Hepatocyte (in vitro differentiated cells): ENCODE measurements around the gene HKDC1.

ENCODE experiments used
- EZH2 ChIP-seq: fragments of 200-600 bp; sonication (generic); IDR thresholded peaks from 2 replicates; pipeline ENCODE4 v1.6.1; 2016; ENCODE audit warnings: antibody characterized with exemption, mild to moderate bottlenecking, borderline replicate concordance
- EZH2phosphoT487 ChIP-seq: fragments of 200-600 bp; sonication (generic); IDR thresholded peaks from one replicate; pipeline ENCODE4 v1.6.1; 2018; ENCODE audit warnings: antibody characterized with exemption, mild to moderate bottlenecking, low read depth, moderate library complexity; ENCODE audit not compliant: unreplicated experiment, severe bottlenecking
- TF ChIP-seq, protein P1 (sequence below): fragments of 200-600 bp; sonication (generic); IDR thresholded peaks from 2 replicates; pipeline ENCODE4 v1.5.1; 2016; ENCODE audit warnings: antibody characterized with exemption, mild to moderate bottlenecking; ENCODE audit not compliant: poor library complexity

DNA sequence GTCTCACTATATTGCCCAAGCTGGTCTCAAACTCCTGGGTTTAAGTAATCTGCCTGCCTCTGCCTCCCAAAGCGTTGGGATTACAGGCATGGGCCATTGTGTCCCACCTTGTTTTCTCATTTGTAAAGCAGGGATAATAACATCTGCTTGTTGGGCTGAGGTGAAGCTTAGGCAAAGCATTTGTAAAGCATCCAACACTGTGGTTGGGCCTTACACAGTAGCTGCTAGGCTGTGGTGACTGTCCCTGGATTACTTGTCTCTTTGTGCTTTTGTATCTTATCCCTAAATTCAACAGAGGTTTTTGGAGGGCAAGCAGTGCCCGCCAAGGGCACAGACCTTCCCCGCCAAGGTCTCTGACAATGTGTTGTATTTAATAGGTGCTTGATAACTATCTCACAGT lies 14.3 kb downstream of the HKDC1 start:
- TF ChIP-seq, protein P1, sequence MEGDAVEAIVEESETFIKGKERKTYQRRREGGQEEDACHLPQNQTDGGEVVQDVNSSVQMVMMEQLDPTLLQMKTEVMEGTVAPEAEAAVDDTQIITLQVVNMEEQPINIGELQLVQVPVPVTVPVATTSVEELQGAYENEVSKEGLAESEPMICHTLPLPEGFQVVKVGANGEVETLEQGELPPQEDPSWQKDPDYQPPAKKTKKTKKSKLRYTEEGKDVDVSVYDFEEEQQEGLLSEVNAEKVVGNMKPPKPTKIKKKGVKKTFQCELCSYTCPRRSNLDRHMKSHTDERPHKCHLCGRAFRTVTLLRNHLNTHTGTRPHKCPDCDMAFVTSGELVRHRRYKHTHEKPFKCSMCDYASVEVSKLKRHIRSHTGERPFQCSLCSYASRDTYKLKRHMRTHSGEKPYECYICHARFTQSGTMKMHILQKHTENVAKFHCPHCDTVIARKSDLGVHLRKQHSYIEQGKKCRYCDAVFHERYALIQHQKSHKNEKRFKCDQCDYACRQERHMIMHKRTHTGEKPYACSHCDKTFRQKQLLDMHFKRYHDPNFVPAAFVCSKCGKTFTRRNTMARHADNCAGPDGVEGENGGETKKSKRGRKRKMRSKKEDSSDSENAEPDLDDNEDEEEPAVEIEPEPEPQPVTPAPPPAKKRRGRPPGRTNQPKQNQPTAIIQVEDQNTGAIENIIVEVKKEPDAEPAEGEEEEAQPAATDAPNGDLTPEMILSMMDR = no peak
- no peak for TF ChIP-seq EZH2
- no peak for TF ChIP-seq EZH2phosphoT487
